Peyer's patch (tissue), 4 donors: ENCODE data around the gene CERT1.

Experiments
- POLR2A ChIP-seq, 2 donors: fragments of 450-650 bp; IDR thresholded peaks; one replicate each; pipeline ENCODE4 v1.5.1; 2017; ENCODE audit warnings: antibody characterized with exemption in 2 of 2, mild to moderate bottlenecking in 2 of 2, moderate library complexity in 2 of 2
- TF ChIP-seq, protein P1 (sequence below), 6 experiments: fragments of 450-650 bp in 4 of 6; fragments of 200-600 bp in 2 of 6; sonication (generic) in 1 of 6; IDR thresholded peaks; one replicate each; pipeline ENCODE4 v1.5.1; 2017 to 2019; ENCODE audit warnings: antibody characterized with exemption in 6 of 6, mild to moderate bottlenecking in 3 of 6, moderate library complexity in 1 of 6

DNA sequence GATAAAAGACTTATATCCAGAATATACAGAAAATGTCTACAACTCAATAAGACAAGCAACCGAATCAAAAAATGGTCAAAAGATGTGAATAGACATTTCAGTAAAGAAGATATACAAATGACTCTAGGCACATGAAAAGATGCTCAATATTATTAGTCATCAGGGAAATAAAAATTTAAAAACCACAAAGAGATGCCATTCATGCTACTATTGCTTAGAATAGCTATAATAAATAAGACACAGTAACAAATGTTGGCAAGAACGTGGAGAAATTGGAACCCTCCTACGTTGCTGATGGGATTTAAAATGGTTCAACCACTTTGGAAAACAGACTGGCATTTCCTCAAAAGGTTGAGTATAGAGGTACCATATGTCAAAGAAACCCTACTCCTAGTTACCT, 40.0 kb upstream of the CERT1 start:
- TF ChIP-seq, protein P1, sequence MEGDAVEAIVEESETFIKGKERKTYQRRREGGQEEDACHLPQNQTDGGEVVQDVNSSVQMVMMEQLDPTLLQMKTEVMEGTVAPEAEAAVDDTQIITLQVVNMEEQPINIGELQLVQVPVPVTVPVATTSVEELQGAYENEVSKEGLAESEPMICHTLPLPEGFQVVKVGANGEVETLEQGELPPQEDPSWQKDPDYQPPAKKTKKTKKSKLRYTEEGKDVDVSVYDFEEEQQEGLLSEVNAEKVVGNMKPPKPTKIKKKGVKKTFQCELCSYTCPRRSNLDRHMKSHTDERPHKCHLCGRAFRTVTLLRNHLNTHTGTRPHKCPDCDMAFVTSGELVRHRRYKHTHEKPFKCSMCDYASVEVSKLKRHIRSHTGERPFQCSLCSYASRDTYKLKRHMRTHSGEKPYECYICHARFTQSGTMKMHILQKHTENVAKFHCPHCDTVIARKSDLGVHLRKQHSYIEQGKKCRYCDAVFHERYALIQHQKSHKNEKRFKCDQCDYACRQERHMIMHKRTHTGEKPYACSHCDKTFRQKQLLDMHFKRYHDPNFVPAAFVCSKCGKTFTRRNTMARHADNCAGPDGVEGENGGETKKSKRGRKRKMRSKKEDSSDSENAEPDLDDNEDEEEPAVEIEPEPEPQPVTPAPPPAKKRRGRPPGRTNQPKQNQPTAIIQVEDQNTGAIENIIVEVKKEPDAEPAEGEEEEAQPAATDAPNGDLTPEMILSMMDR (IDR thresholded peaks at IDR 0.05): no peak
- TF ChIP-seq POLR2A (IDR thresholded peaks at IDR 0.05): no peak
